ENCODE measurements around the gene NSD2.

- TF ChIP-seq CTCF (IDR thresholded peaks at IDR 0.05) (no peak), POLR2A (IDR thresholded peaks at IDR 0.05) (no peak)
Measured at GRCh38 chr4:1846580-1846979, 24.6 kb upstream of the NSD2 start.

Measured in ovary (tissue), 3 donors.